22Rv1 (cell line): ENCODE results near the gene TCN2.

ENCODE experiments used
- CTCF ChIP-seq: fragments of 450-650 bp; IDR thresholded peaks from 2 replicates; pipeline ENCODE4 v1.5.1; 2017; ENCODE audit warnings: mild to moderate bottlenecking
- ZFX ChIP-seq: fragments of 450-650 bp; IDR thresholded peaks from 2 replicates; pipeline ENCODE4 v1.6.1; 2017; ENCODE audit warnings: antibody characterized with exemption, borderline replicate concordance

- TF ChIP-seq CTCF = no peak
- no peak for TF ChIP-seq ZFX
These were observed 67.5 kb downstream of the TCN2 start for GRCh38 chr22:30674482-30674881.
